Testis (tissue), 2 donors: ENCODE measurements around the gene VSTM5.

Experiments used
- POLR2A ChIP-seq: fragments of 450-650 bp; IDR thresholded peaks from one replicate; pipeline ENCODE4 v1.6.1; 2017; ENCODE audit warnings: antibody characterized with exemption, mild to moderate bottlenecking, moderate library complexity
- TF ChIP-seq, protein P1 (sequence below), 3 experiments: fragments of 450-650 bp in 2 of 3; fragments of 200-600 bp in 1 of 3; sonication (generic) in 1 of 3; IDR thresholded peaks; one replicate each; pipeline ENCODE4 v1.5.1; 2016 to 2019; ENCODE audit warnings: antibody characterized with exemption in 3 of 3, mild to moderate bottlenecking in 2 of 3, moderate library complexity in 1 of 3

DNA sequence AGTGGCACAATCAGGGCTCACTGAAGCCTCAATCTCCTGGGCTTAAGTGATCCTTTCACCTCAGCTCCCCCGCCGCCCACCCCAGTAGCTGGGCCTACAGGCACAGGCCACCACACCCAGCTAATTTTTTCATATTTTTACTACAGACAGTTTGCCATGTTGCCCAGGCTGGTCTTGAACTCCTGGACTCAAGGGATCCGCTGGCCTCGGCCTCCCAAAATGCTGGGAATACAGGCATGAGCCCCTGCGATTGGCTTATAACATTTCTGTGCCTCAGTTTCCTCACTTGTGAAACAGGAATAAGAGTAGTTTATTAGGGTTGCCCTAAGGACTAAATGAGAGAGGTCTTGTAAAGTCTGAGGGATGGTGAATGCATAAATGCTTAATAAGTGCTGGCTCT lies 1.2 kb downstream of the VSTM5 start:
- TF ChIP-seq POLR2A = no peak
- TF ChIP-seq, protein P1, sequence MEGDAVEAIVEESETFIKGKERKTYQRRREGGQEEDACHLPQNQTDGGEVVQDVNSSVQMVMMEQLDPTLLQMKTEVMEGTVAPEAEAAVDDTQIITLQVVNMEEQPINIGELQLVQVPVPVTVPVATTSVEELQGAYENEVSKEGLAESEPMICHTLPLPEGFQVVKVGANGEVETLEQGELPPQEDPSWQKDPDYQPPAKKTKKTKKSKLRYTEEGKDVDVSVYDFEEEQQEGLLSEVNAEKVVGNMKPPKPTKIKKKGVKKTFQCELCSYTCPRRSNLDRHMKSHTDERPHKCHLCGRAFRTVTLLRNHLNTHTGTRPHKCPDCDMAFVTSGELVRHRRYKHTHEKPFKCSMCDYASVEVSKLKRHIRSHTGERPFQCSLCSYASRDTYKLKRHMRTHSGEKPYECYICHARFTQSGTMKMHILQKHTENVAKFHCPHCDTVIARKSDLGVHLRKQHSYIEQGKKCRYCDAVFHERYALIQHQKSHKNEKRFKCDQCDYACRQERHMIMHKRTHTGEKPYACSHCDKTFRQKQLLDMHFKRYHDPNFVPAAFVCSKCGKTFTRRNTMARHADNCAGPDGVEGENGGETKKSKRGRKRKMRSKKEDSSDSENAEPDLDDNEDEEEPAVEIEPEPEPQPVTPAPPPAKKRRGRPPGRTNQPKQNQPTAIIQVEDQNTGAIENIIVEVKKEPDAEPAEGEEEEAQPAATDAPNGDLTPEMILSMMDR (IDR thresholded peaks at IDR 0.05) = no peak
